HepG2 (cell line): ENCODE measurements around the gene CC2D1A.

Experiments used
- JUNB ChIP-seq: sonication (generic); formaldehyde crosslinking; IDR thresholded peaks from 2 replicates; pipeline ENCODE4 v1.8.0; 2022; ENCODE audit warnings: missing genetic modification reagents, mild to moderate bottlenecking, borderline replicate concordance
- MXD4 ChIP-seq: IDR thresholded peaks from 2 replicates; pipeline ENCODE4 v1.6.1; 2016; ENCODE audit warnings: mild to moderate bottlenecking, missing biosample characterization, missing genetic modification reagents
- REPIN1 ChIP-seq: sonication (generic); formaldehyde crosslinking; IDR thresholded peaks from 2 replicates; pipeline ENCODE4 v1.8.0; 2022; ENCODE audit warnings: missing genetic modification reagents, low read depth, mild to moderate bottlenecking, borderline replicate concordance
- ZFX ChIP-seq: sonication (generic); formaldehyde crosslinking; IDR thresholded peaks from 2 replicates; pipeline ENCODE4 v1.4.0; 2020; ENCODE audit warnings: mild to moderate bottlenecking, low read depth, missing genetic modification reagents, moderate library complexity
- TF ChIP-seq, protein P1 (sequence below): sonication (generic); formaldehyde crosslinking; IDR thresholded peaks from 2 replicates; pipeline ENCODE4 v1.5.0; 2020; ENCODE audit warnings: mild to moderate bottlenecking, missing genetic modification reagents, moderate library complexity
- TF ChIP-seq, protein P2 (sequence below): sonication (generic); formaldehyde crosslinking; IDR thresholded peaks from 2 replicates; pipeline ENCODE4 v1.5.0; 2020; ENCODE audit warnings: missing genetic modification reagents, mild to moderate bottlenecking, borderline replicate concordance
- TF ChIP-seq, protein P3 (sequence below): IDR thresholded peaks from 2 replicates; pipeline ENCODE4 v1.6.1; 2016; ENCODE audit warnings: missing biosample characterization, missing genetic modification reagents, low read depth

DNA sequence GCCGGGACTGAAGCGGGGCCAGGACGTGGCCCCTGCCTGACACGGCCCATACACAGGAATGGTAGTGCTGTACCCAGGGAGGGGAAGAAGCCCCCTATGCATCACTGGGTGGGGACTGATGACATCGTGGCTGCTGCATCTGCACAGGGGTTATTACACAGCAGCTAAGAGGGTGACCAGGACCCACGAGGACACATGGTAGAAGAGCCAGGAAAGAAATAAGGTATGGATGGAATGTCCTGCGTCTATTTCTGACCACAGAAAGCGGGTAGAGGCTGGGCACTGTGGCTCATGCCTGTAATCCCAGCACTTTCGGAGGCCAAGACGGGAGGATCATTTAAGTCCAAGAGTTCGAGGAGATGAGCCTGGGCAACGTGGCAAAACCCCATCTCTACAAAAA, 70.4 kb downstream of the CC2D1A start:
- TF ChIP-seq, protein P1, sequence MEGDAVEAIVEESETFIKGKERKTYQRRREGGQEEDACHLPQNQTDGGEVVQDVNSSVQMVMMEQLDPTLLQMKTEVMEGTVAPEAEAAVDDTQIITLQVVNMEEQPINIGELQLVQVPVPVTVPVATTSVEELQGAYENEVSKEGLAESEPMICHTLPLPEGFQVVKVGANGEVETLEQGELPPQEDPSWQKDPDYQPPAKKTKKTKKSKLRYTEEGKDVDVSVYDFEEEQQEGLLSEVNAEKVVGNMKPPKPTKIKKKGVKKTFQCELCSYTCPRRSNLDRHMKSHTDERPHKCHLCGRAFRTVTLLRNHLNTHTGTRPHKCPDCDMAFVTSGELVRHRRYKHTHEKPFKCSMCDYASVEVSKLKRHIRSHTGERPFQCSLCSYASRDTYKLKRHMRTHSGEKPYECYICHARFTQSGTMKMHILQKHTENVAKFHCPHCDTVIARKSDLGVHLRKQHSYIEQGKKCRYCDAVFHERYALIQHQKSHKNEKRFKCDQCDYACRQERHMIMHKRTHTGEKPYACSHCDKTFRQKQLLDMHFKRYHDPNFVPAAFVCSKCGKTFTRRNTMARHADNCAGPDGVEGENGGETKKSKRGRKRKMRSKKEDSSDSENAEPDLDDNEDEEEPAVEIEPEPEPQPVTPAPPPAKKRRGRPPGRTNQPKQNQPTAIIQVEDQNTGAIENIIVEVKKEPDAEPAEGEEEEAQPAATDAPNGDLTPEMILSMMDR (CRISPR knock-in tag) = no peak
- TF ChIP-seq JUNB (no peak), MXD4 (no peak), ZFX (CRISPR knock-in tag) (no peak), REPIN1 (no peak)
- TF ChIP-seq, protein P2, sequence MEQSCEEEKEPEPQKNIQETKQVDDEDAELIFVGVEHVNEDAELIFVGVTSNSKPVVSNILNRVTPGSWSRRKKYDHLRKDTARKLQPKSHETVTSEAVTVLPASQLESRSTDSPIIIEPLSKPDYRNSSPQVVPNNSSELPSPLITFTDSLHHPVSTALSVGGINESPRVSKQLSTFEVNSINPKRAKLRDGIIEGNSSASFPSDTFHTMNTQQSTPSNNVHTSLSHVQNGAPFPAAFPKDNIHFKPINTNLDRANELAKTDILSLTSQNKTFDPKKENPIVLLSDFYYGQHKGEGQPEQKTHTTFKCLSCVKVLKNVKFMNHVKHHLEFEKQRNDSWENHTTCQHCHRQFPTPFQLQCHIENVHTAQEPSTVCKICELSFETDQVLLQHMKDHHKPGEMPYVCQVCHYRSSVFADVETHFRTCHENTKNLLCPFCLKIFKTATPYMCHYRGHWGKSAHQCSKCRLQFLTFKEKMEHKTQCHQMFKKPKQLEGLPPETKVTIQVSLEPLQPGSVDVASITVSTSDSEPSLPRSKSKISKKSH (CRISPR knock-in tag) = no peak
- TF ChIP-seq, protein P3, sequence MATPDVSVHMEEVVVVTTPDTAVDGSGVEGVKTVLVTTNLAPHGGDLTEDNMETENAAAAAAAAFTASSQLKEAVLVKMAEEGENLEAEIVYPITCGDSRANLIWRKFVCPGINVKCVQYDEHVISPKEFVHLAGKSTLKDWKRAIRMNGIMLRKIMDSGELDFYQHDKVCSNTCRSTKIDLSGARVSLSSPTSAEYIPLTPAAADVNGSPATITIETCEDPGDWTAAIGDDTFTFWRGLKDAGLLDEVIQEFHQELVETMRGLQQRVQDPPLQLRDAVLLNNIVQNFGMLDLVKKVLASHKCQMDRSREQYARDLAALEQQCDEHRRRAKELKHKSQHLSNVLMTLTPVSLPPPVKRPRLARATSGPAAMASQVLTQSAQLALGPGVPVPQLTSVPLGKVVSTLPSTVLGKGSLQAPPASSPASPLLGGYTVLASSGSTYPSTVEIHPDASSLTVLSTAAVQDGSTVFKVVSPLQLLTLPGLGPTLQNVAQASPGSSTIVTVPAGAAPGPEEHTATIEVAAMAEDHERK (CRISPR knock-in tag) = no peak
